Parathyroid adenoma (tissue), 2 donors: ENCODE data around the gene TTF1.

ENCODE experiments used
- H2AFZ ChIP-seq: fragments of 300-600 bp; sonication (generic); one replicate; pipeline ENCODE4 v1.7.0; 2017; ENCODE audit warnings: antibody characterized with exemption, mild to moderate bottlenecking
- H3K27ac ChIP-seq: fragments of 300-600 bp; sonication (generic); one replicate; pipeline ENCODE4 v1.7.0; 2017
- H3K27me3 ChIP-seq: fragments of 300-600 bp; sonication (generic); one replicate; pipeline ENCODE4 v1.7.0; 2017; ENCODE audit warnings: low read length; ENCODE audit not compliant: control insufficient read depth, insufficient read depth
- H3K36me3 ChIP-seq: fragments of 300-600 bp; sonication (generic); one replicate; pipeline ENCODE4 v1.7.0; 2017; ENCODE audit warnings: low read length; ENCODE audit not compliant: control insufficient read depth, insufficient read depth
- H3K4me1 ChIP-seq: fragments of 300-600 bp; sonication (generic); one replicate; pipeline ENCODE4 v1.7.0; 2017; ENCODE audit warnings: control low read depth
- H3K4me2 ChIP-seq: fragments of 300-600 bp; sonication (generic); one replicate; pipeline ENCODE4 v1.7.0; 2017; ENCODE audit warnings: low read length
- H3K4me3 ChIP-seq: fragments of 300-600 bp; sonication (generic); one replicate; pipeline ENCODE4 v1.7.0; 2017; ENCODE audit warnings: low read depth, low read length
- H3K79me2 ChIP-seq: fragments of 300-600 bp; sonication (generic); one replicate; pipeline ENCODE4 v1.7.0; 2017; ENCODE audit warnings: control low read depth
- H3K9ac ChIP-seq: fragments of 300-600 bp; sonication (generic); one replicate; pipeline ENCODE4 v1.7.0; 2017; ENCODE audit warnings: mild to moderate bottlenecking
- H3K9me3 ChIP-seq: fragments of 300-600 bp; sonication (generic); one replicate; pipeline ENCODE4 v1.7.0; 2017; ENCODE audit warnings: low read length; ENCODE audit not compliant: control insufficient read depth
- CTCF ChIP-seq: fragments of 300-600 bp; sonication (generic); IDR thresholded peaks from one replicate; pipeline ENCODE4 v1.7.0; 2017; ENCODE audit warnings: antibody characterized with exemption, mild to moderate bottlenecking
- donor health status: primary hyperparathyroidism.

TTF1 gene

GRCh38 chr9:132366481-132366880 is 40.2 kb downstream of the TTF1 start:
- Histone ChIP-seq H3K9me3 (no peaks in the 10 kb centered on the region), H3K27ac (no peak overlapping the region), H3K4me1 (no peaks in the 10 kb centered on the region)

GRCh38 chr9:132365986-132366385 is 40.7 kb downstream of the TTF1 start:
- no peak overlapping the region for H3K9ac ChIP-seq
- H3K4me3 ChIP-seq = no peak overlapping the region
- H3K4me2 ChIP-seq = no peak overlapping the region
- H3K27ac ChIP-seq = no peak overlapping the region
- no peaks in the 10 kb centered on the region for H3K36me3 ChIP-seq
- H3K4me1 ChIP-seq = no peaks in the 10 kb centered on the region
- H3K79me2 ChIP-seq = no peaks in the 10 kb centered on the region
- H3K9me3 ChIP-seq = no peaks in the 10 kb centered on the region
- H2AFZ ChIP-seq = no peak overlapping the region
- H3K27me3 ChIP-seq = no peaks in the 10 kb centered on the region
- no peak for TF ChIP-seq CTCF

More at GRCh38 chr9:132366481-132366880, 40.2 kb downstream of the TTF1 start:
- H3K36me3 ChIP-seq = no peaks in the 10 kb centered on the region
- no peak overlapping the region for H2AFZ ChIP-seq
- H3K79me2 ChIP-seq = no peaks in the 10 kb centered on the region
- TF ChIP-seq CTCF = no peak
- no peaks in the 10 kb centered on the region for H3K27me3 ChIP-seq
- no peak overlapping the region for H3K4me3 ChIP-seq
- no peak overlapping the region for H3K4me2 ChIP-seq
- no peak overlapping the region for H3K9ac ChIP-seq

GRCh38 chr9:132364068-132364467 is 42.6 kb downstream of the TTF1 start:
- no peaks in the 10 kb centered on the region for H3K36me3 ChIP-seq
- H3K79me2 ChIP-seq = no peaks in the 10 kb centered on the region
- no peaks in the 10 kb centered on the region for H3K4me1 ChIP-seq
- H3K4me2 ChIP-seq = no peak overlapping the region
- H3K4me3 ChIP-seq = no peak overlapping the region
- TF ChIP-seq CTCF = no peak
- no peaks in the 10 kb centered on the region for H3K9me3 ChIP-seq
- H3K9ac ChIP-seq = no peak overlapping the region
- H2AFZ ChIP-seq = no peak overlapping the region
- H3K27ac ChIP-seq = no peak overlapping the region
- no peaks in the 10 kb centered on the region for H3K27me3 ChIP-seq

- no peak for TF ChIP-seq CTCF
- H3K4me2 ChIP-seq = no peak overlapping the region
- H3K4me1 ChIP-seq = peaks cover 2% of the 10 kb centered on the region
- no peaks in the 10 kb centered on the region for H3K9me3 ChIP-seq
- H3K79me2 ChIP-seq = peaks cover 2% of the 10 kb centered on the region
- no peak overlapping the region for H3K9ac ChIP-seq
- H3K27ac ChIP-seq = no peak overlapping the region
- no peak overlapping the region for H2AFZ ChIP-seq
- no peaks in the 10 kb centered on the region for H3K27me3 ChIP-seq
- H3K4me3 ChIP-seq = no peak overlapping the region
- H3K36me3 ChIP-seq = no peaks in the 10 kb centered on the region
Observed at GRCh38 chr9:132357764-132358163, 48.9 kb downstream of the TTF1 start.

- peaks cover 2% of the 10 kb centered on the region for H3K79me2 ChIP-seq
- no peak overlapping the region for H3K4me2 ChIP-seq
- peaks cover 2% of the 10 kb centered on the region for H3K4me1 ChIP-seq
- no peak overlapping the region for H3K27ac ChIP-seq
- no peaks in the 10 kb centered on the region for H3K27me3 ChIP-seq
- H3K36me3 ChIP-seq = no peaks in the 10 kb centered on the region
- H3K9me3 ChIP-seq = no peaks in the 10 kb centered on the region
- no peak overlapping the region for H3K4me3 ChIP-seq
- TF ChIP-seq CTCF = no peak
- H3K9ac ChIP-seq = no peak overlapping the region
- no peak overlapping the region for H2AFZ ChIP-seq
Observed at GRCh38 chr9:132356324-132356924, 50.2 kb downstream of the TTF1 start.
